T-helper 22 cell (primary cell): ENCODE data around the gene RUSC1.

Experiments
- DNase-seq: peaks from one replicate; pipeline ENCODE4 v3.0.0-alpha.2; 2020; ENCODE audit warnings: low read depth

Gene RUSC1

DNA sequence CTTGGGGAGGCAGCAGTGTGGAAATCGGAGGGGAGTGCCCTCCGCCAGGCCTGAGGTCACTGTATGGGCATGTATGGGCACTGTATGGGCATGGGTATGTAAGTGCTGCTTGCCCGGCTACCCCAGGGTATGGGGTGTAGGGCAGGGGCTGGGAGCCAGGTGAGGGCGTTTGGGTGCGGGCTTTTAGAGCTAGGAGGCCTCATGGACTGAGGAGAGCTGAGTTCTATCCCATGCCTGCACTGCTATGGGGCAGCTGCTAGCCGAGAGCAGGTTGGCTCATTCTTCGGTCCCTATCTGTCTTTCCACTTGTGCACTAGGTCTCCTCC, 24.8 kb upstream of the RUSC1 start:
- no peak for DNase-seq

- DNase-seq = no peak
Observed at GRCh38 chr1:155296661-155297060, 24.0 kb upstream of the RUSC1 start.

GRCh38 chr1:155297384-155297783, 23.3 kb upstream of the RUSC1 start:
- DNase-seq = no peak

DNA sequence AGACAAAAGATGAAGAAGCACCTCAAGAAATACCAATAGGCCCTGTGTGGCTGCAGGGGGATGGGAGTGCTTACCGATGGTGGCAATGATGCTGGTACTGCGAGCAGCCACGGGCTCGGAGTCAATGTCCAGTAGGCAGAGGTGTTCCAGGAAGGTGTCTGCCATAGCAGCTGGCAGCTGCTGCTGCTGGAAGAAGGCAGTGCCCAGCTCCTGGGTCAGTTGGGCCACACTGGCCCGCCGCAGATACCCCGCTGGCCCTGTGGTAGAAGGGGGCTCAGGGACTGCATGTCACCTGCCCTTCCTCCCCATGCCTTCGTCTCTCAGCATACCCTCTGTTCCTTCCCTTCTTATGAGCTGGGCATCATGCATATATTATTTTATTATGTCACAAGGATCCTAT, 20.7 kb upstream of the RUSC1 start:
- no peak for DNase-seq

GRCh38 chr1:155300553-155301329, 20.0 kb upstream of the RUSC1 start:
- DNase-seq = no peak

- DNase-seq = no peak
Observed at GRCh38 chr1:155301342-155301841, 19.3 kb upstream of the RUSC1 start, which contains the start of gene PKLR. Gene PKLR (minus strand): TSS chr1:155301438. CDS start chr1:155301395, 43 bp downstream.

- no peak for DNase-seq
Observed at GRCh38 chr1:155304558-155305063, 16.1 kb upstream of the RUSC1 start.

DNA sequence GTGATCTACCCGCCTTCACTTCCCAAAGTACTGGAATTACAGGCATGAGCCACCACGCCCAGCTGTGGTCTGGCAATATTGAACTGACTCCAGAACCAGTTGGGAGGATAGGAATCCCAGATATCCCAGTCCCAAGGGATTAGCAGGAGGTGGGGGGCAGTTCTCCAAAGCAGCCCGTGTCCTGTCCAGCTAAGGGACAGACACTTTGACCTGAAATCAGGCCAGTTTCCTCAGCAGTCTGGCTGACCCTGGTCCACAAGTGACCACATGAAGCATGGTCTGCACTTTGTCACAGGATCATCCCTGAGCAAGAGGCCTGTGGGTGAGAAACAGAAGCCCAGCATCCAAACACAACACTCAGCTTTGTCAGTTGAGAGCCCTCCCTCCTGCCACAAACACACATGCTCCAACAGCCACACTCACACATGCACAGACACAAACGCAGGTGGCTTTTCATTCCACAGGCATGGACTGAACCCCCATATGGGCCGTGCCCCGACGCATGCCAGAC, 14.8 kb upstream of the RUSC1 start:
- no peak for DNase-seq

- DNase-seq = no peak
Observed at GRCh38 chr1:155307247-155307740, 13.4 kb upstream of the RUSC1 start.

- DNase-seq = peak; percentile 99
Observed at GRCh38 chr1:155308493-155309422, 11.9 kb upstream of the RUSC1 start, which contains the start of gene FDPS. Gene FDPS (plus strand): TSS chr1:155308866. CDS start chr1:155309790, 924 bp downstream.

DNA sequence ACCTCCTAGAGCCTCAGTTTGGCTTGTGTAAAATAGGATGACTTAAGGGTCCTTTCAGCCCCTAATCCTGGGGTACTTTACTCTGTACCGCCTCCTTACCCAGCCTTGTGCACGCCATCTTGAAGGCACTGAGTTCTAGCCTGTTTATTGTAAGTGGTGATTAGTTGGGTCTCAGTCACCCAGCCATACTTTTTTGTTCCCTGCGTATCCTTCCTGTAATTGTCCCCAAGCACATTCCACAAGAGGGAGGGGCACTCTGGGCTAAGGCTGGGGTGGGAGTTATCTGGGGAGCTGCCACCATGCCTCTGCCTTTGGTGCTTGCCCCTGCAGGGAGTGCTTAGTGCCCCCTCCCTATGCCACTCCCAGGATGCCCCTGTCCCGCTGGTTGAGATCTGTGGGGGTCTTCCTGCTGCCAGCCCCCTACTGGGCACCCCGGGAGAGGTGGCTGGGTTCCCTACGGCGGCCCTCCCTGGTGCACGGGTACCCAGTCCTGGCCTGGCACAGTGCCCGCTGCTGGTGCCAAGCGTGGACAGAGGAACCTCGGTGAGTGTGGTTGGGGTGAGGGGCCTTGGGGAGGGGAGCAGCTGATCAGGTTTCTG, 11.2 kb upstream of the RUSC1 start:
- no peak for DNase-seq

GRCh38 chr1:155313261-155313660, 7.4 kb upstream of the RUSC1 start:
- no peak for DNase-seq

DNA sequence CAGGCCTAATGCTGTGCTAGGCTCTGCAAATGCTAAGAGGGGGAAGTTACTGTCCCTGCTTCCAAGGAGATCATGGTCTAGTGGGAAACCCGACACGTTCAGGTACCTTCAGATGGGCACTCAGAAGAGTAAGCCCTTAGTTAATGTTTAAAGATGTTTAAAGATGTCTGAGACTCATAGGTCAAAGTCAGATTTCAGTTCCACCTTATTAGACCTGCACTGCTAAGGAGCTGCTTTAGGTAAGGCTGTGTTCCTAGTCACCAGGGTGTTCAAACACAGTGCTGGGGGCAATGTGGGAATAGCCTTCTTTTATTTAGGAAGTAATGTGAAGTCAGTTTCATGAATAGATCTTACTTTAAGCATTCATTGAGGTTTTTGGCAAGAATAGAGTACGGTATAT, 3.8 kb upstream of the RUSC1 start:
- DNase-seq = no peak

GRCh38 chr1:155318082-155318481, 2.6 kb upstream of the RUSC1 start:
- DNase-seq = no peak

GRCh38 chr1:155319536-155319935, 1.2 kb upstream of the RUSC1 start:
- no peak for DNase-seq

- DNase-seq = no peak
Observed at GRCh38 chr1:155320252-155320651, 442 bp upstream of the RUSC1 start.

- no peak for DNase-seq
Observed at GRCh38 chr1:155321639-155322503, 1.2 kb downstream of the RUSC1 start.

DNA sequence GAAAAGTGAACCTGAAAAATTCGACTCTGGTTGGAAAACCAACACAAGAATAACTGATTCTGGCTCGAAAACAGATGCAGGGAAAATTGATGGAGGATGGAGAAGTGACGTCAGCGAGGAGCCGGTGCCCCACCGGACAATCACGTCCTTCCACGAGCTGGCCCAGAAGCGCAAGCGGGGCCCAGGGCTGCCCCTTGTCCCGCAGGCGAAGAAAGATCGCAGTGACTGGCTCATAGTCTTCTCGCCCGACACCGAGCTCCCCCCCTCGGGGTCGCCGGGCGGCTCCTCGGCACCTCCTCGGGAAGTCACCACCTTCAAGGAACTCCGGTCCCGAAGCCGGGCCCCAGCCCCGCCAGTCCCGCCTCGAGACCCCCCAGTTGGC, 1.9 kb downstream of the RUSC1 start:
- no peak for DNase-seq

- DNase-seq = peak; percentile 60
Observed at GRCh38 chr1:155322953-155323728, 2.4 kb downstream of the RUSC1 start.

- DNase-seq = peak; percentile 69
Observed at GRCh38 chr1:155323729-155324036, 3.0 kb downstream of the RUSC1 start.
